GM21528 (cell line): ENCODE measurements around the gene ZBTB39.
"Not testable (repeated sequence)": the region's sequence is repeated elsewhere in the genome, so short reads cannot be mapped to it uniquely, and the experiment has no call there.

Experiments
- ATAC-seq: cut with Tn5 transposase; IDR thresholded peaks from one replicate; pipeline ENCODE4 v1.9.1; 2021; ENCODE audit warnings: mild to moderate bottlenecking, moderate library complexity; ENCODE audit not compliant: unreplicated experiment, low FRiP score

The ZBTB39 gene, protein sequence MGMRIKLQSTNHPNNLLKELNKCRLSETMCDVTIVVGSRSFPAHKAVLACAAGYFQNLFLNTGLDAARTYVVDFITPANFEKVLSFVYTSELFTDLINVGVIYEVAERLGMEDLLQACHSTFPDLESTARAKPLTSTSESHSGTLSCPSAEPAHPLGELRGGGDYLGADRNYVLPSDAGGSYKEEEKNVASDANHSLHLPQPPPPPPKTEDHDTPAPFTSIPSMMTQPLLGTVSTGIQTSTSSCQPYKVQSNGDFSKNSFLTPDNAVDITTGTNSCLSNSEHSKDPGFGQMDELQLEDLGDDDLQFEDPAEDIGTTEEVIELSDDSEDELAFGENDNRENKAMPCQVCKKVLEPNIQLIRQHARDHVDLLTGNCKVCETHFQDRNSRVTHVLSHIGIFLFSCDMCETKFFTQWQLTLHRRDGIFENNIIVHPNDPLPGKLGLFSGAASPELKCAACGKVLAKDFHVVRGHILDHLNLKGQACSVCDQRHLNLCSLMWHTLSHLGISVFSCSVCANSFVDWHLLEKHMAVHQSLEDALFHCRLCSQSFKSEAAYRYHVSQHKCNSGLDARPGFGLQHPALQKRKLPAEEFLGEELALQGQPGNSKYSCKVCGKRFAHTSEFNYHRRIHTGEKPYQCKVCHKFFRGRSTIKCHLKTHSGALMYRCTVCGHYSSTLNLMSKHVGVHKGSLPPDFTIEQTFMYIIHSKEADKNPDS

DNA sequence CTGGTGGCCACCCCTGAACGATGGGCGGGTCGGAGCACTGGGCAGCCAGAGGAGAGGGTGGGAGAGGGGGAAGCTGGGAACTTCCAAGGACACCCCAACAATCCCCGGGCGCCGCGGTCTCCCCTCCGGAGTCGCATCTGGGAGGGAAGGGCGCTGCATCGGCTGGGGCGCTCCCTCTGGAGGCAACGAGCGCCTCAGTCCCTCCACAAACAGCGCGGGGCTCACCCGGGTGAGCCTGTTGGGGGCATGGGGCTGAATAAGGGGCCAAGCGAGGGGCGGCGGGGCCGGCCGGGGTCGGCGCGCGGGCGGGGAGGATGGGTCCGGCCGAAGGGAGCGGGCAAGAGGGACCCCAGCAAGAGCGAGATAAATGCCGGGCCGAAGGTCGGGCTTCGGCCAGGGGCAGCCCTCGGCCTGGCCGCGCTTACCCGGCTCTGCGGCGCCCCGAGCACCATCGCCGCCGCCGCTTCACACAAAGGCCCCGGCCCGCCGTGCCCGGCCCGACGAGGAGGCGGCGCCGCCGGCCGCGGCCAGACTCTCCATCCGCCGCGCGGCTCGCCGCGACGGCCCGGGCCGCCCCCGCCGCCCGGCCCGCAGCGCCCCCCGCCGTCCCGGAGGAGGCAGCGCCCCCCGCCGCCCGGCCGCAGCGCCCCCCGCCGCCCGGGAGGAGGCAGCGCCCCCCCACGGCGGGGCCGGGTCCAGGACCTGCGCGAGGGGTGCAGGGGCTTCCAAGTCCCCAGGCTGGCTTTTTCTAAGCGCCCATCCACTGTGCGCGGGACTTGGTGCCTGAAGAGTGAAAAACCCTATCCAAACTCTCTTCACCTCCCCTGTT lies at the start of gene ZBTB39:
TSS of gene ZBTB39 (minus strand) at position 567 of the 829 bp plus-strand sequence. CDS start 1,629 bp downstream, outside the sequence.
- peak; percentile 69 for ATAC-seq

DNA sequence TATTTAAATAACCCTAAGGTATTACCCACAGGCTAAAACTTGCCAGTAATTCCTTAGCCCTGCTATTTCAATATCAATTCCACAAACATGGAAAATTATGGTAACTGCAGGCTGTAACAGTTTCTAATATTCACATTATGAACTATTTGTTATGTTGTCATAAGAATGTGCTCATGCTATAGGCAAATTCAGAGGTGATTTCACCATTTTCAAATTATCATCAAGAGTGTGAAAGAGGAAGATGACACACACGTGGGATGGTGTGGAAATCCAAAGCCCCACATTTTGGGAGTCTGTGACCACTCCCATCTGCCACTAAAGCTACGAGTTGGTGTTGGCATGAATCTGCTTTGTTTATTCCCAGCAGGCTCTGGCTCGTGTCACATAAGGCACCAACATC lies 49.5 kb upstream of the ZBTB39 start:
- no peak for ATAC-seq

DNA sequence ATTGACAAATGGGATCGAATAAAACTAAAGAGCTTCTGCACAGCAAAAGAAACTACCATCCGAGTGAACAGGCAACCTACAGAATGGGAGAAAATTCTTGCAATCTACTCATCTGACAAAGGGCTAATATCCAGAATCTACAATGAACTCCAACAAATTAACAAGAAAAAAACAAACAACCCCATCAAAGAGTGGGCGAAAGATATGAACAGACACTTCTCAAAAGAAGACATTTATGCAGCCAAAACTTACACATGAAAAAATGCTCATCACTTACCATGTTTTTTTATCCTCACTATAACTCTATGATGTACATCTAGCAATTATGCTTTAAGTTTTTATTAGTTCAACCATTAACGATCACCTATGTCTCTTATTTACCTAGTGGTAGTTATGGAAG lies 47.6 kb upstream of the ZBTB39 start:
- not testable (repeated sequence) for ATAC-seq

DNA sequence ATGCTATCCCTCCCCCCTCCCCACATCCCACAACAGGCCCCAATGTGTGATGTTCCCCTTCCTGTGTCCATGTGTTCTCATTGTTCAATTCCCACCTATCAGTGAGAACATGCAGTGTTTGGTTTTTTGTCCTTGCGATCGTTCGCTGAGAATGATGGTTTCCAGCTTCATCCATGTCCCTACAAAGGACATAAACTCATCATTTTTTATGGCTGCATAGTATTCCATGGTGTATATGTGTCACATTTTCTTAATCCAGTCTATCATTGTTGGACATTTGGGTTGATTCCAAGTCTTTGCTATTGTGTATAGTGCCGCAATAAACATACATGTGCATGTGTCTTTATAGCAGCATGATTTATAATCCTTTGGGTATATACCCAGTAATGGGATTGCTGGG lies 46.8 kb upstream of the ZBTB39 start:
- ATAC-seq, result not testable (repeated sequence)

DNA sequence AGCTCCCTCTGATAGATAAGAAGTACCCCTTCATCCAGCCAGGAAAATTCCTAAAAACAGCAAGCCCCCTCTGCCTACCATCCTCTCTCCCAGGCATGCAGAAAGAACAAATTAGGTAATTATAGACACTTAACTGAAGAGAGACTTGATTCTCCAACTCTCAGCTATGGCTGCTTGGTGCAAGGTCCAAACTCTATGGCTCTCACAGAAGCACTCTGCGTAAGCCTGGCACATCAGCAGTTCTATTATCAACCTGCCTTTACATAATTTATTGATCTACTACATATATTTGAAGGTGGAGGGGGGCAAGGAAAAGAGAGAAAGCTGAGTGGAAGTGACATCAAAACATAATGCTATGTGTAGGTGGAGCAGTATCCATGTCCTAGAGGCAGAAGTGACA lies 44.7 kb upstream of the ZBTB39 start:
- no peak for ATAC-seq

DNA sequence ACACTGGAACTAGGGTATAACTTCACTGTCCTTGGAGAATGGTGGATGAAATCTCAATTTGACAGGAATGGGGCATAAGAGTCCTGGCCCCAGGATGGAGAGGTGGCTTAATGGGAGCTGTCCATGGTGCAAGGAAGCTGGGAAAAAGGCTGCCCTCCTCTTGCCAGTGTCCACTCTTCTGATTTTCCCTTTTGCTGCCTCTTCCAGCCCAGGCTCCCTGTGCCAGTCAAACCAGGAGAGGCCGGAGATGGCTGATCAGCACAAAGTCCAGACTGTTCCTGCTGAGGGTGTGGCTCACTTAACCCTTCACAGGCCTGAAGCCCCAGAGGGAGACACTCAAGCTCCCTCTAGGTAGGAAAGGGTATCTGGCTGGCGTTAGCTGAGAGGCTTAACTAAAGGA lies 43.5 kb upstream of the ZBTB39 start, which contains the start of gene MYO1A:
TSS of gene MYO1A (minus strand) at position 240 of the 400 bp plus-strand sequence. CDS start 1,806 bp downstream, outside the sequence.
- ATAC-seq, result no peak

DNA sequence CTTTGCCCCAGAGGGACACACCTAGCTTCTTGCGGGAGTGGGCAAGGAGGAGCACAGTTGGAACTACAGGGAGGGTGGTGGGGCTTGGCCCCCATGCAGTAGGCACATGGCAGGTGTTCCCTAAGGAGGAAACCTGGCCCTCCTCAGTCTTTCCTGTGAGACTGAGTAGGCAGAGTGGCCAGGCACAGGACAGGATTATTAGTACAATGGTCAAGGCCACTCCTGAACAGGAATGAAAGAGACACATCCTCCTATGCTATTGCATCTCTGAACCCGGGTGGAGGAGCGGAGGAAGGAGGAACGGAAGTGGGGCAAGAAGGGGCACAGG lies 42.7 kb upstream of the ZBTB39 start:
- ATAC-seq, result no peak

DNA sequence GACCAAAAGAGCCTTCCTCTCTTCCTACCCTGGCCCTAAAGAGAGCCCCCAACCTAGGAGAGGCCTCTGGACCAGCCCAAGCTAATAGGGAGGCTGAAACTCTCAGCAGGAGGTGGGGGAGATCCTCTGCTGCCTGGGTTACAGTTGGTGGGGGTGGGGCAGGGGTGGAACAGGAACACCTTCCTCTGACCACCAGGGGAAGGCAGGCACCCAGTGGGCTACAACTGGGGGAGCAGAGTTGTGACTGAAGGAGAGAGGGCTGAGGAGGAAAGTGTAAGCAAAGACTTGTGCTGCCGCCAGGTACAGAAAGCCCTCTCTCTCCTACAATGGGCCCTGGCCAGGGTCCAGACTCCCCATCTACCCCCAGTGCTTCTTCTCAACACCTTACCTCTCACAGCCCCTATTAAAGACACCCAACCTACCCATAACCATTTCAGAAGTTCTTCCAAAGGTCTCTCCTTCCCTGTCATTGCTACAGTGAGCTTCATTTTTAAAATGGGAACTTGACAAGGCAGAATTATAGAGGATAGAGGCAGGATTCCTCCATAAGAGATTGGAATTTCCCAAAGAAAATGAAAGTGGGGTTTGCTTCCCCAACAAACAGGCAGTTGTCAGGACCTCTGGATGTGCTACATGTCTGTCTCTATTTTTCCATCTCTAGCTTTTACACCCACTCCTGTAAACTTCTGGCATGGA lies 42.2 kb upstream of the ZBTB39 start:
- no peak for ATAC-seq

DNA sequence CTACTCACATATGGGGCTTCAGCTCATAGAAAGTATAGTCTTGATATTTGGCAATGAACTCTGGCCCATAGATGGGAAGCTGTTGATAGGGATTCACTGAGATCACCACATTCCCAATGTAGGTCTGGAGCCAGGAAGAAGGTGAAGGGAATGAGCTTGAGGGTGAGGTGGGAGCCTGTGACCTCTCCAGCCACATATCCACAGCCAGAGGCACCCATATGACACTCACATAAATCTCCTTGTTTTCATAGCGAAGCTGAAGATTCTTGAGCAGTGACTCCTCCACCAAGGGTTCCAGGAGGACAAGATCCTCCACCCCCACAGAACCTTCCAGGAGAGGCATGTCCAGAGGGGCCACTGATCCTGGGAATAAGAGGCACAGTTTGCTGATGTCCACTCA lies 41.6 kb upstream of the ZBTB39 start:
- ATAC-seq, result no peak

DNA sequence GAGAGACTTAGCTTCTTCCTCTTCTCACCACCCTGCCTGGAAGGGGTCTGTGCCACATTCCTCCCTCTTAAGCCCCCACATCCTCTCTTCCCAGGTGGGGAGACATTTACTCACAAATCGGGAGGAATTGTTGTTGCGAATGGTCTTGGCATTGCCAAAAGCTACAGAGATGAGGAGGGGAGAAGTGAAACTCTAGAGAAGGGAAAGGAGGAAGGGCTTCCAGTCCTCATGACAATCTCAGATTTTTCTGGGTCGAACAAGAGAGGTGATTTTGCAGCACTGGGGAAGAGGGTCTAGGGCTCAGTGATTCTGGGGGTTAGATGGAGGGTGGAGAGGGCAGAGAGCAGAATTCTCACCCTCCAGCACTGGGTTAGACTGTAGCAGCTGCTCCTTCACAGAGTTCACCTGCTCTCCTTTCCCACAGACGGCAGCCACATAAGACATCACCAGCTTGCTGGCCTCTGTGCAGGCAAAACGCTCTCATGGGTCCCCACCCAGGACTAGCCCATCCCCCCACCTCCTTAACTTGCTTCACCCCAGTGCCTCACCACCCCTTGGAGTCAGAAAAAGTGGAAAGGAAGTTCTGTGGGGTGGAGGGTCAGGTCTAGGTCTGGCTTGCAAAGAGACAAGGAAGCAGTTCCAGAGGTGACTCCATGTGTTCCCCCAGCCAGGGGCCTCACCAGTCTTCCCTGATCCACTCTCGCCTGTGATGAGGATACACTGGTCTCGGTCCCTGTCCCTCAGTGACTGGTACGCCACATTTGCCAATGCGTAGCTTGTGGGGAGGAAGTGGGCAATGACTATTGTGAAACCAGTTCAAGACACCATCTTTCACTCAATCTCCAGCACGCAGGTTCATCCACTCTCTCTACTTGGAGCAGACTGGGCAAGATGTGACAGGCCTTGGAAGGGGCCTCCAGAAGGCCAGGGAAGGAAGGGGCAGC lies 40.9 kb upstream of the ZBTB39 start:
- ATAC-seq, result no peak

DNA sequence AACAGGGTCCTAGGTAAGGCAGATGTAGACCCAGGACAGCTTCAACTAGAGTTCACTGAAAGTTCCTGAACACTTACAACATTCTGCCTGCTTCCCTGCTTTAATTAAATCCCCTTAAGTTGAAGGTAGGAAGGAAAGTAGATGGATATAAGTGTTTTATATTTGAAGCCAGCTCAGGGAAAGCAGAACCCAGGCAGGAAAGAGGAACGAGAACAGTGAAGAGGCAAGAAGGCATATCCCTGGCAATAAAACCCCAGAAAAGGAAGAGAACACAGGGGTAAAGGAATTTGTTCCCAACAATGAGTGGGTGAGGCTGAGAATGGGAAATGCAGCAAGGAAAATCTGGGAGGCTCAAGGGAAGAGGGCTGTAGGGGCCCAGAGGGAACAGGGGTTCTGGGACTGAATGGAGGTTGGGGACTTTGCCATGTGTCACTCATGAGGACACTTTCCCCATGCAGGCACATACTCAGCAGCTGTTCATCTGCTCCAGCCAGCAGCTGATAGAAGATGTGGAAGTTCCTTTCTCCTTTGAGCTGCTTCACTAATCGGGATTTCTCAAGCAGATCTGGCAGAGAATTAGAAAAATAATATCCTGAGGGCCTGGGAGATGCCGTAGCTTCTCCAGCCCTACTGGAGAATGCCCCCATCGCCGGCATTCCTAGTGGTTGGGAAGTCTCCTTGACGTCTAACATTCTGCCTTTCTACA lies 39.9 kb upstream of the ZBTB39 start:
- ATAC-seq, result no peak

DNA sequence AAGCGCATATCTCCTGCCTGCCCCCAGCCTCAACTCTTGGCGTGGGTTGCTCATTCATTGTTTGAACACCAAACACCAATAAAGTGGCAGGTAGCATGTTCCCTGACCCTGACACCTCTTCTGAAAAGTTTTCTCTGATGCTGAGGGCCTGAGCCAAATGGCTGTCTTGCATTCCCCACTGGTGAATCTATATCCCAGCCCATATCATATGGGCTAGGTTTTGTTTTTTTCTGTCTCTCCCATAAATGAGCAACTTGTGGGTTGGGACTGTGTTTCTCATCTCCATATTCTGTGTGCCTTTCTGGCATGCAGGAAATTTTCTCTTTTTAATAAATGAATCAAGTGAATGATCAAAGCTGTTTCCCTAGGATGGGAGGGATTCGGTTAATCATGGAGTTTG lies 38.5 kb upstream of the ZBTB39 start:
- ATAC-seq, result no peak

DNA sequence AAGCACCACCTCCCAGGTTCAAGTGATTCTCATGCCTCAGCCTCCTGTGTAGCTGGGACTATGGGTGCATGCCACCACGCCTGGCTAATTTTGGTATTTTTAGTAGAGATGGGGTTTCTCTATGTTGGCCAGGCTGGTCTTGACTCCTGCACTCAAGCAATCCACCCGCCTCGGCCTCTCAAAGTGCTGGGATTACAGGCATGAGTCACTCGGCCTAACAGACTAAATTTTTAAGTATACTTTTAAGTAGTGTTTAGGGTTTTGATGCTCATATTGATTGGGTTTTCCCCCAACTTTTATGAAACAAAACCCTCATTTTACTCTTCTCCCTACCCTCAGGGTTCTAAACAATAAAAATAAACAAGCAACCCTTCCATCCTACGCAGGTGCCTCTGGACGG lies 38.1 kb upstream of the ZBTB39 start:
- ATAC-seq, result no peak

DNA sequence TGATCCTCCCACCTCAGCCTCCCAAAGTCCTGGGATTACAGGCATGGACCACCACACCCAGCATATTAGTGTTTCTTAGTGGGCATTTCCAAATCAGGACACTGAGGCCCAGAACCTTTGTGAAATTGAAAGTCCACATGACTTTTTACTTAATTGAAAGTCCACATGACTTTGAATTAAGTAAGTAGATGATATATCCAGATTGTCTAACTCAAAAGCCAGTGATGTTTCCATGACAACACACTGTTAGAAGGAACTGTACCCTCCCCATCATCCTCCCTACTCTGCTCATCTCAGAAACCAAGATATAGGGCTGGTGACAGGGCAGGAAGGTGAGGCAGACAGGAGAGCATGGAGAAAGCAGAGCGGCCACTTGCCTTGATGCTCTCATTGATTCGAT lies 36.3 kb upstream of the ZBTB39 start:
- no peak for ATAC-seq

DNA sequence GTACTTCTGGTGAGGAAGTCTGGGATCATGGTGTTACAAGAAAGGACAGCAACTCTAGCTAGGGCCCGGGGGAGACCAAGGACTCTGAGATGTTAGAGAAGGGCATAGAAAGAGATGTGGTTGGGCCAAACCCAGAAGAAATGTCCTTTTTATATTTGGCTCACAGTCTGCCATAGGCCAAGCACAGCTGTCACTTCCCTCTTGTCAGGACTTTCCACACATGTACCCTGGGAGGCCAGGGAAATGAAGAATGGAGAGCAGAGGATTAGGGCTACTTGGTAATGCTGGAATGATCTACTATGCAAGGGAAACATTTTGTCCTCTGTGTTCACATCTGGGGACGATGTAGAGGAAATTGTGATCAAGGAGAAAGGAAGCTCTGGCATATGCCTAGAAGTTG lies 34.4 kb upstream of the ZBTB39 start:
- no peak for ATAC-seq

DNA sequence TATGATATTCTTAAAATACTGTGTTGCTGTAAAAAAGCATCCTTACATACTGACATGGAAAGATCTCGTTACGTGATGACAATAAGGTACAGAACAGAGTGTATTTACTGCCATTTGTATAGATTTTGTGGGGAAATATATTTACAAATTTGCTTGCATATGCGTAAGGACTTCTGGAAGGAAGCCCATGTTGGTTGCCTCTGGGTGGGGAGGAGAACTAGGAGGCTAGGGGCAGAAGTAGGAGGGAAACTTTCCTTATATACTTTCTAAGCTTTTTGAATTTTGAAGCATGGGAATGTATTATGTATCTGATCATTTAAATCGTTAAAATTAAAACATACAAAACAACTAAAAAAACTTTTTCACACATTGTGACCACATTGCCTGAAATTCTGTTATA lies 33.9 kb upstream of the ZBTB39 start:
- no peak for ATAC-seq

DNA sequence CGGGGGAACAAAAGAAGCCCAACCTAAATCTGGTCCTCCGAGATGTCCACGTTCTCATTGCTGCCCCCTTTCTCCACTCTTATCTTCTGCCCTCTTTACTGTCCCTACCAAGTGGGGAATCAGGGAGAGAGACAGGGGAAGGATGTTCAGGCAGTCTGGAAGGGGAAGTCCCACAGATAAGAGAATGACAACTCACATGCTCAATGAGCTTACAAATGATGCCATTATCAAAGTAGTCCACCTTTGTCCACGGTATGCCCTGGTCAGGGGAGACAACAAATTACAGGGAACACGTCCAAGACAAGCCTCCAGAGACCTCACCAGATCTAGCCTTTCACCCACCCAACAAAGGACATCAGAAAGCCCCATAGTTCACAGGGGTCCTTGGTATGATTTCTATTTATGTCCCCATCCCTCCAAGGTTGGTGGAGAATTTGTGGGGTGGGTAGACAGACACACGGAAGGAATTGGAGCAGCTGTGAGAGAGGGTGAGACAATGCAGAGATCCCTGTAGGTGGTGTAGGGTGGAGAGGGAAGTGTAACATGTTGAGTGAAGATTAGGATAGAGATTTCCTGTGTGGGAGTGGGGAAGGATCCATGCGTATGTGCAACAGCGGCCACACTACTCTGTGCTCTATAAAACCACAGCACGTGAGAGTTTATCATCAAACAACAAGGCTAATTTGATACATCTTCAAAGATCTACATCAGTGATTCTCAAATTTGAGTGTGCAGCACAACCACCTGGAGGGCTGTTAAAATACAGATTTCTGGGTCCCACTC lies 32.9 kb upstream of the ZBTB39 start:
- ATAC-seq, result no peak

DNA sequence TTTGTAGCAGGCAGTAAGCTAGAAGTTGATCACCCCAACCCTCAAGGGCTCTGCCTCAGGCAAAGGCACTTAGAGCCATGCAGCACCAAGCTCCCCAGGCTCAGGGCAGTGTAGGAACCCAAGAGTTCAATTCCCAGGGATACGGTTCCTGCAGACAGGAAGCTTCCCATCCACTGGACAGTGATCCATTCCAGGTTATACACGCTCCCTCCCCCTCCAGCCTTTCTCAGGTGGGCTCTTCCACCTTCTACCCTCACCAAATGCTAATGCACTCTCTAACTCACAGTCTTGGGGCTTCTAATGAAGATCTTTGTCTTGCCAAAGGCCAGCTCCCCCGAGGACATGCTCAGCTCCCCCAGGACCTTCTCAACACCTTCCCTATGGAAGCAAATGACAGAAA lies 30.9 kb upstream of the ZBTB39 start:
- ATAC-seq, result no peak
